Neural progenitor cell (in vitro differentiated cells): ENCODE measurements around the gene NUP107. TPM values are rescaled to one million over a fixed set of nuclear protein-coding genes. Genes with fewer than 3 reads are reported as not detected.

Source experiments
- DNase-seq: peaks from one replicate; pipeline ENCODE4 v3.0.0-alpha.2; 2016; ENCODE audit warnings: low spot score
- H2AFZ ChIP-seq: fragments of 200-600 bp; sonication (generic); replicated peaks from 2 replicates; pipeline ENCODE4 v1.6.1; 2016; ENCODE audit warnings: antibody characterized with exemption
- H3F3A ChIP-seq: fragments of 200-600 bp; sonication (generic); 2 replicates; pipeline ENCODE4 v1.6.1; 2016; ENCODE audit warnings: antibody characterized with exemption, low read depth
- H3K27ac ChIP-seq: fragments of 200-600 bp; sonication (generic); 2 replicates; pipeline ENCODE4 v1.5.1; 2016; ENCODE audit warnings: mild to moderate bottlenecking
- H3K27me3 ChIP-seq: fragments of 200-600 bp; sonication (generic); 2 replicates; pipeline ENCODE4 v1.6.1; 2016; ENCODE audit warnings: mild to moderate bottlenecking, moderate library complexity
- H3K36me3 ChIP-seq: fragments of 200-600 bp; sonication (generic); 2 replicates; pipeline ENCODE4 v1.5.1; 2016
- H3K4me1 ChIP-seq: fragments of 200-600 bp; sonication (generic); 2 replicates; pipeline ENCODE4 v1.6.1; 2016; ENCODE audit warnings: mixed run types
- H3K4me2 ChIP-seq: fragments of 200-600 bp; sonication (generic); 2 replicates; pipeline ENCODE4 v1.6.1; 2016
- H3K4me3 ChIP-seq: fragments of 200-600 bp; sonication (generic); 2 replicates; pipeline ENCODE4 v1.5.1; 2016
- H3K79me2 ChIP-seq: fragments of 200-600 bp; sonication (generic); 2 replicates; pipeline ENCODE4 v1.6.1; 2016; ENCODE audit warnings: low read depth
- H3K9ac ChIP-seq: fragments of 200-600 bp; sonication (generic); 2 replicates; pipeline ENCODE4 v1.6.1; 2016
- H3K9me3 ChIP-seq: fragments of 200-600 bp; sonication (generic); 2 replicates; pipeline ENCODE4 v1.5.1; 2016; ENCODE audit warnings: low read depth
- H4K20me1 ChIP-seq: fragments of 200-600 bp; sonication (generic); 2 replicates; pipeline ENCODE4 v1.6.1; 2016; ENCODE audit warnings: low read depth
- H3K27ac Mint-ChIP-seq: 3 replicates; pipeline ENCODE4 v1.8.0; 2021; ENCODE audit warnings: mixed read lengths
- H3K27me3 Mint-ChIP-seq: 2 replicates; pipeline ENCODE4 v1.8.0; 2022; ENCODE audit warnings: low read depth, mild to moderate bottlenecking, inconsistent platforms, moderate library complexity, mixed read lengths; ENCODE audit not compliant: insufficient read depth
- H3K36me3 Mint-ChIP-seq: 3 replicates; pipeline ENCODE4 v1.8.0; 2021; ENCODE audit warnings: mixed read lengths
- H3K4me1 Mint-ChIP-seq: 3 replicates; pipeline ENCODE4 v1.8.0; 2021; ENCODE audit warnings: mixed read lengths
- H3K4me3 Mint-ChIP-seq: 3 replicates; pipeline ENCODE4 v1.8.0; 2021; ENCODE audit warnings: mild to moderate bottlenecking, moderate library complexity, mixed read lengths
- H3K9me3 Mint-ChIP-seq: 3 replicates; pipeline ENCODE4 v1.8.0; 2020; ENCODE audit warnings: mixed read lengths
- CTCF ChIP-seq: fragments of 200-600 bp; sonication (generic); IDR thresholded peaks from 2 replicates; pipeline ENCODE4 v1.5.1; 2017; ENCODE audit warnings: antibody characterized with exemption, mild to moderate bottlenecking
- EZH2 ChIP-seq: fragments of 200-600 bp; sonication (generic); IDR thresholded peaks from 2 replicates; pipeline ENCODE4 v1.6.1; 2017; ENCODE audit warnings: antibody characterized with exemption, mild to moderate bottlenecking, moderate library complexity
- EZH2phosphoT487 ChIP-seq: fragments of 200-600 bp; sonication (generic); IDR thresholded peaks from 2 replicates; pipeline ENCODE4 v1.6.1; 2017; ENCODE audit warnings: antibody characterized with exemption
- total RNA-seq: library from RNA; depleted of rRNA; stranded (reverse); fragments of >200 nt; gene quantifications from 2 replicates; pipeline ENCODE4 v1.2.3, GENCODE V29; 2015; ENCODE audit warnings: low replicate concordance

NUP107 gene
- total RNA-seq, 1 donor from 2014 or later, result 231 TPM

GRCh38 chr12:68785823-68786222 lies 99.0 kb downstream of the NUP107 start:
- Histone ChIP-seq H3K27me3 (no peaks in the 10 kb centered on the region), H3K27ac (no peak overlapping the region), H3K36me3 (no peaks in the 10 kb centered on the region), H3K79me2 (no peaks in the 10 kb centered on the region), H4K20me1 (no peaks in the 10 kb centered on the region), H3F3A (peaks cover 4% of the 10 kb centered on the region), H2AFZ (no peak overlapping the region), H3K9me3 (no peaks in the 10 kb centered on the region), H3K9ac (no peak overlapping the region), H3K4me2 (no peak overlapping the region), H3K4me3 (no peak overlapping the region), H3K4me1 (peaks cover 6% of the 10 kb centered on the region)
- Mint-ChIP-seq H3K27ac (no peak overlapping the region), H3K27me3 (no peaks in the 10 kb centered on the region), H3K36me3 (no peaks in the 10 kb centered on the region), H3K4me3 (no peak overlapping the region), H3K4me1 (no peaks in the 10 kb centered on the region), H3K9me3 (no peaks in the 10 kb centered on the region)
- TF ChIP-seq CTCF, result no peak
- TF ChIP-seq EZH2phosphoT487, result no peak
- TF ChIP-seq EZH2, result no peak
- DNase-seq, result no peak

GRCh38 chr12:68786929-68787328 lies 100.2 kb downstream of the NUP107 start:
- no peak overlapping the region for H3K9ac ChIP-seq
- H3K9me3 ChIP-seq, result no peaks in the 10 kb centered on the region
- peaks cover 2% of the 10 kb centered on the region for H3K27me3 Mint-ChIP-seq
- H4K20me1 ChIP-seq, result no peaks in the 10 kb centered on the region
- H3K4me3 ChIP-seq, result no peak overlapping the region
- H3K4me1 ChIP-seq, result peaks cover 6% of the 10 kb centered on the region
- H3K79me2 ChIP-seq, result no peaks in the 10 kb centered on the region
- no peak overlapping the region for H3K27ac Mint-ChIP-seq
- H3K4me2 ChIP-seq, result no peak overlapping the region
- H2AFZ ChIP-seq, result no peak overlapping the region
- no peak for DNase-seq
- H3K36me3 ChIP-seq, result no peaks in the 10 kb centered on the region
- TF ChIP-seq CTCF, result no peak
- no peak for TF ChIP-seq EZH2
- no peak overlapping the region for H3K4me3 Mint-ChIP-seq
- peak overlapping the region; percentile 83 for H3K27ac ChIP-seq
- peaks cover 4% of the 10 kb centered on the region for H3F3A ChIP-seq
- no peaks in the 10 kb centered on the region for H3K9me3 Mint-ChIP-seq
- H3K4me1 Mint-ChIP-seq, result no peaks in the 10 kb centered on the region
- no peaks in the 10 kb centered on the region for H3K36me3 Mint-ChIP-seq
- H3K27me3 ChIP-seq, result no peaks in the 10 kb centered on the region

GRCh38 chr12:68788554-68789143 lies 101.9 kb downstream of the NUP107 start:
- no peak for DNase-seq
- no peaks in the 10 kb centered on the region for H3K9me3 ChIP-seq
- no peaks in the 10 kb centered on the region for H3K27me3 ChIP-seq
- H3F3A ChIP-seq, result peaks cover 4% of the 10 kb centered on the region
- H3K4me2 ChIP-seq, result no peak overlapping the region
- H3K4me3 ChIP-seq, result no peak overlapping the region
- no peak overlapping the region for H2AFZ ChIP-seq
- H3K9ac ChIP-seq, result no peak overlapping the region
- no peak overlapping the region for H3K4me3 Mint-ChIP-seq
- no peak overlapping the region for H3K27ac Mint-ChIP-seq
- no peaks in the 10 kb centered on the region for H4K20me1 ChIP-seq
- no peaks in the 10 kb centered on the region for H3K4me1 Mint-ChIP-seq
- H3K36me3 Mint-ChIP-seq, result no peaks in the 10 kb centered on the region
- TF ChIP-seq EZH2phosphoT487 (no peak), CTCF (no peak), EZH2 (no peak)
- no peaks in the 10 kb centered on the region for H3K9me3 Mint-ChIP-seq
- H3K27me3 Mint-ChIP-seq, result peaks cover 2% of the 10 kb centered on the region
- peaks cover 6% of the 10 kb centered on the region for H3K4me1 ChIP-seq
- H3K36me3 ChIP-seq, result no peaks in the 10 kb centered on the region
- H3K79me2 ChIP-seq, result no peaks in the 10 kb centered on the region
- no peak overlapping the region for H3K27ac ChIP-seq
